ENCODE data around the gene TPCN2.
A peak's percentile ranks its signal among the peaks of the same experiment; 100 is the strongest.

TPCN2 gene

GRCh38 chr11:69010361-69010891 is 38.3 kb upstream of the TPCN2 start:
- peak overlapping the region; percentile 7 for H3K4me3 ChIP-seq (ENCODE audit: low read depth, low read length)
- DNase-seq (ENCODE audit: low read depth, low spot score) = no peak
- TF ChIP-seq, protein P1, sequence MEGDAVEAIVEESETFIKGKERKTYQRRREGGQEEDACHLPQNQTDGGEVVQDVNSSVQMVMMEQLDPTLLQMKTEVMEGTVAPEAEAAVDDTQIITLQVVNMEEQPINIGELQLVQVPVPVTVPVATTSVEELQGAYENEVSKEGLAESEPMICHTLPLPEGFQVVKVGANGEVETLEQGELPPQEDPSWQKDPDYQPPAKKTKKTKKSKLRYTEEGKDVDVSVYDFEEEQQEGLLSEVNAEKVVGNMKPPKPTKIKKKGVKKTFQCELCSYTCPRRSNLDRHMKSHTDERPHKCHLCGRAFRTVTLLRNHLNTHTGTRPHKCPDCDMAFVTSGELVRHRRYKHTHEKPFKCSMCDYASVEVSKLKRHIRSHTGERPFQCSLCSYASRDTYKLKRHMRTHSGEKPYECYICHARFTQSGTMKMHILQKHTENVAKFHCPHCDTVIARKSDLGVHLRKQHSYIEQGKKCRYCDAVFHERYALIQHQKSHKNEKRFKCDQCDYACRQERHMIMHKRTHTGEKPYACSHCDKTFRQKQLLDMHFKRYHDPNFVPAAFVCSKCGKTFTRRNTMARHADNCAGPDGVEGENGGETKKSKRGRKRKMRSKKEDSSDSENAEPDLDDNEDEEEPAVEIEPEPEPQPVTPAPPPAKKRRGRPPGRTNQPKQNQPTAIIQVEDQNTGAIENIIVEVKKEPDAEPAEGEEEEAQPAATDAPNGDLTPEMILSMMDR (IDR thresholded peaks at IDR 0.05; ENCODE audit: low read depth, low read length) = no peak
- in situ Hi-C loops (cut with HindIII; ENCODE audit: low sequenced_read_pairs) = no loop called here

GRCh38 chr11:69010964-69011623 is 37.6 kb upstream of the TPCN2 start:
- in situ Hi-C loops (cut with HindIII; ENCODE audit: low sequenced_read_pairs) = no loop called here
- DNase-seq (ENCODE audit: low read depth, low spot score) = peak; percentile 73
- peak overlapping the region; percentile 21 for H3K4me3 ChIP-seq (ENCODE audit: low read depth, low read length)
- TF ChIP-seq, protein P1 (IDR thresholded peaks at IDR 0.05; ENCODE audit: low read depth, low read length) = no peak

GRCh38 chr11:69011624-69012091 is 37.1 kb upstream of the TPCN2 start:
- DNase-seq (ENCODE audit: low read depth, low spot score) = no peak
- H3K4me3 ChIP-seq (ENCODE audit: low read depth, low read length) = peak overlapping the region; percentile 21
- in situ Hi-C loops (cut with HindIII; ENCODE audit: low sequenced_read_pairs) = no loop called here
- TF ChIP-seq, protein P1 (IDR thresholded peaks at IDR 0.05; ENCODE audit: low read depth, low read length) = no peak

- TF ChIP-seq, protein P1 (IDR thresholded peaks at IDR 0.05; ENCODE audit: low read depth, low read length) = no peak
- H3K4me3 ChIP-seq (ENCODE audit: low read depth, low read length) = peak overlapping the region; percentile 42
- in situ Hi-C loops (cut with HindIII; ENCODE audit: low sequenced_read_pairs) = no loop called here
- DNase-seq (ENCODE audit: low read depth, low spot score) = no peak
These were observed 36.4 kb upstream of the TPCN2 start for GRCh38 chr11:69012092-69013008.

GRCh38 chr11:69013009-69013951 is 35.5 kb upstream of the TPCN2 start, which contains the start of gene MRGPRF:
Gene MRGPRF (minus strand): TSS chr11:69013246. CDS start chr11:69009901, 3,345 bp downstream.
- peak within 1 kb of the TSS; percentile 42 for H3K4me3 ChIP-seq (ENCODE audit: low read depth, low read length)
- in situ Hi-C loops (cut with HindIII; ENCODE audit: low sequenced_read_pairs) = no loop called here
- TF ChIP-seq, protein P1 (IDR thresholded peaks at IDR 0.05; ENCODE audit: low read depth, low read length) = peak; percentile 65
- DNase-seq (ENCODE audit: low read depth, low spot score) = peak; percentile 82

Measured in astrocyte of the spinal cord (primary cell).